HEK293 (cell line): ENCODE measurements around the gene PIK3R2.

Experiments used
- CTCF ChIP-seq: fragments of 450-650 bp; formaldehyde crosslinking; IDR thresholded peaks from 2 replicates; pipeline ENCODE4 v1.5.1; 2016; ENCODE audit warnings: missing biosample characterization, missing genetic modification characterization
- FEZF1 ChIP-seq: fragments of 450-650 bp; formaldehyde crosslinking; IDR thresholded peaks from 2 replicates; pipeline ENCODE4 v1.5.1; 2016; ENCODE audit warnings: missing biosample characterization, missing genetic modification characterization
- PRDM4 ChIP-seq: fragments of 450-650 bp; formaldehyde crosslinking; IDR thresholded peaks from 2 replicates; pipeline ENCODE4 v1.5.1; 2017; ENCODE audit warnings: missing biosample characterization, missing genetic modification characterization
- REST ChIP-seq: fragments of 450-650 bp; formaldehyde crosslinking; IDR thresholded peaks from 2 replicates; pipeline ENCODE4 v1.5.1; 2016; ENCODE audit warnings: missing biosample characterization, missing genetic modification characterization
- ZBTB48 ChIP-seq: fragments of 450-650 bp; formaldehyde crosslinking; IDR thresholded peaks from 2 replicates; pipeline ENCODE4 v1.5.1; 2016; ENCODE audit warnings: missing biosample characterization, missing genetic modification characterization
- ZBTB49 ChIP-seq: fragments of 450-650 bp; formaldehyde crosslinking; IDR thresholded peaks from 2 replicates; pipeline ENCODE4 v1.5.1; 2016; ENCODE audit warnings: missing biosample characterization, missing genetic modification characterization, low read depth
- ZNF274 ChIP-seq, 2 experiments: fragments of 200-500 bp in 1 of 2; fragments of 450-650 bp in 1 of 2; sonication (Bioruptor generic) in 1 of 2; formaldehyde crosslinking in 1 of 2; IDR thresholded peaks; 2 replicates each; pipeline versions ENCODE4 v1.5.1 to v1.6.1; 2014 to 2016; ENCODE audit warnings: borderline replicate concordance in 1 of 2, inconsistent platforms in 1 of 2, low read length in 1 of 2, missing biosample characterization in 1 of 2, missing genetic modification characterization in 1 of 2
- ZNF596 ChIP-seq: fragments of 450-650 bp; IDR thresholded peaks from 2 replicates; pipeline ENCODE4 v1.5.0; 2018; ENCODE audit warnings: missing biosample characterization, mild to moderate bottlenecking, missing genetic modification characterization, moderate library complexity
- ZNF777 ChIP-seq: fragments of 450-650 bp; formaldehyde crosslinking; IDR thresholded peaks from 2 replicates; pipeline ENCODE4 v1.5.1; 2017; ENCODE audit warnings: missing biosample characterization, missing genetic modification characterization, borderline replicate concordance
- ZNF791 ChIP-seq: fragments of 450-650 bp; formaldehyde crosslinking; IDR thresholded peaks from 2 replicates; pipeline ENCODE4 v1.5.1; 2016; ENCODE audit warnings: missing biosample characterization, missing genetic modification characterization

- TF ChIP-seq ZNF777 (no peak), CTCF (tag by site-specific recombination) (no peak), REST (no peak), ZBTB49 (tag by site-specific recombination) (no peak), ZNF596 (tag by site-specific recombination) (no peak), ZBTB48 (tag by site-specific recombination) (no peak), FEZF1 (tag by site-specific recombination) (no peak), ZNF274 (IDR thresholded peaks at IDR 0.05; ENCODE audit: low read length) (no peak), ZNF274 (tag by site-specific recombination; IDR thresholded peaks at IDR 0.05; ENCODE audit: borderline replicate concordance) (no peak), ZNF791 (no peak), PRDM4 (no peak)
These were observed 45.4 kb downstream of the PIK3R2 start for GRCh38 chr19:18198374-18198773.
